ENCODE data around the gene SH3PXD2B.
"Not testable (repeated sequence)": the region's sequence is repeated elsewhere in the genome, so short reads cannot be mapped to it uniquely, and the experiment has no call there.

The SH3PXD2B gene

GRCh38 chr5:172485511-172486202, 31.3 kb upstream of the SH3PXD2B start:
- DNase-seq (ENCODE audit: low read depth): no peak

- no peak for DNase-seq (ENCODE audit: low read depth)
These were observed 30.3 kb upstream of the SH3PXD2B start for GRCh38 chr5:172484664-172485063.

- DNase-seq (ENCODE audit: low read depth): no peak
These were observed 28.1 kb upstream of the SH3PXD2B start for GRCh38 chr5:172482156-172483020.

- DNase-seq (ENCODE audit: low read depth): no peak
These were observed 26.9 kb upstream of the SH3PXD2B start for GRCh38 chr5:172481011-172481800.

- DNase-seq (ENCODE audit: low read depth): no peak
These were observed 25.4 kb upstream of the SH3PXD2B start for GRCh38 chr5:172479784-172480115.

- DNase-seq (ENCODE audit: low read depth): peak; percentile 8
These were observed 24.9 kb upstream of the SH3PXD2B start for GRCh38 chr5:172479034-172479783.

GRCh38 chr5:172478695-172479033, 24.3 kb upstream of the SH3PXD2B start:
- DNase-seq (ENCODE audit: low read depth): not testable (repeated sequence)

GRCh38 chr5:172478256-172478655, 23.9 kb upstream of the SH3PXD2B start:
- DNase-seq (ENCODE audit: low read depth): no peak

- no peak for DNase-seq (ENCODE audit: low read depth)
These were observed 23.1 kb upstream of the SH3PXD2B start for GRCh38 chr5:172477466-172477865.

- no peak for DNase-seq (ENCODE audit: low read depth)
These were observed 20.0 kb upstream of the SH3PXD2B start for GRCh38 chr5:172474293-172474692.

GRCh38 chr5:172473427-172473826, 19.1 kb upstream of the SH3PXD2B start:
- DNase-seq (ENCODE audit: low read depth): no peak

- no peak for DNase-seq (ENCODE audit: low read depth)
These were observed 15.4 kb upstream of the SH3PXD2B start for GRCh38 chr5:172469697-172470096.

- DNase-seq (ENCODE audit: low read depth): no peak
These were observed 11.7 kb upstream of the SH3PXD2B start for GRCh38 chr5:172466062-172466461.

- DNase-seq (ENCODE audit: low read depth): no peak
These were observed 8.7 kb upstream of the SH3PXD2B start for GRCh38 chr5:172463031-172463430.

GRCh38 chr5:172459783-172460165, 5.4 kb upstream of the SH3PXD2B start:
- no peak for DNase-seq (ENCODE audit: low read depth)

- no peak for DNase-seq (ENCODE audit: low read depth)
These were observed 4.9 kb upstream of the SH3PXD2B start for GRCh38 chr5:172458976-172459782.

GRCh38 chr5:172456076-172456722, 1.9 kb upstream of the SH3PXD2B start:
- no peak for DNase-seq (ENCODE audit: low read depth)

GRCh38 chr5:172455511-172456061, 1.3 kb upstream of the SH3PXD2B start:
- DNase-seq (ENCODE audit: low read depth): no peak

GRCh38 chr5:172455087-172455381, 709 bp upstream of the SH3PXD2B start:
- DNase-seq (ENCODE audit: low read depth): no peak

- no peak for DNase-seq (ENCODE audit: low read depth)
These were observed 353 bp downstream of the SH3PXD2B start for GRCh38 chr5:172453986-172454357.

All from activated T-helper 1 cell treated with Interleukin-2 at 50 U/mL for 16 hours (primary cell).